Stimulated activated CD4-positive, alpha-beta T cell treated with anti-CD3 and anti-CD28 coated beads, Interleukin-4, amount 100 ng/mL, for 1 hour (primary cell): ENCODE data around the gene FSTL3.
"Not testable (repeated sequence)": the region's sequence is repeated elsewhere in the genome, so short reads cannot be mapped to it uniquely, and the experiment has no call there.

ENCODE experiments used
- DNase-seq: peaks from one replicate; pipeline ENCODE4 v3.0.0-alpha.2; 2020

FSTL3 gene

GRCh38 chr19:676339-677105 lies at the start of gene FSTL3:
Gene FSTL3, plus strand, starts transcription at chr19:676392. Its CDS starts 32 bp downstream, at chr19:676424.
- DNase-seq = no peak

GRCh38 chr19:626566-626965 lies 49.6 kb upstream of the FSTL3 start:
- not testable (repeated sequence) for DNase-seq

- peak; percentile 36 for DNase-seq
Observed at GRCh38 chr19:628168-628567, 48.0 kb upstream of the FSTL3 start.

- not testable (repeated sequence) for DNase-seq
Observed at GRCh38 chr19:629515-629914, 46.7 kb upstream of the FSTL3 start.

GRCh38 chr19:629961-630714 lies 46.1 kb upstream of the FSTL3 start:
- DNase-seq = no peak

- peak; percentile 57 for DNase-seq
Observed at GRCh38 chr19:632579-633067, 43.6 kb upstream of the FSTL3 start.

- peak; percentile 94 for DNase-seq
Observed at GRCh38 chr19:633068-633785, 43.0 kb upstream of the FSTL3 start, which contains the start of gene POLRMT. Gene POLRMT, minus strand, starts transcription at chr19:633537. Its CDS starts 25 bp downstream, at chr19:633512.

- DNase-seq = no peak
Observed at GRCh38 chr19:633786-634639, 42.2 kb upstream of the FSTL3 start.

- DNase-seq = no peak
Observed at GRCh38 chr19:634975-635652, 41.1 kb upstream of the FSTL3 start.

- no peak for DNase-seq
Observed at GRCh38 chr19:638906-639252, 37.3 kb upstream of the FSTL3 start.

- DNase-seq = peak; percentile 96
Observed at GRCh38 chr19:639253-640160, 36.7 kb upstream of the FSTL3 start, which contains the start of gene FGF22. Gene FGF22, plus strand, starts transcription at chr19:639879. Its CDS starts 47 bp downstream, at chr19:639926.

- no peak for DNase-seq
Observed at GRCh38 chr19:640161-640558, 36.0 kb upstream of the FSTL3 start.

- no peak for DNase-seq
Observed at GRCh38 chr19:640606-641189, 35.5 kb upstream of the FSTL3 start.

- no peak for DNase-seq
Observed at GRCh38 chr19:641702-642101, 34.5 kb upstream of the FSTL3 start.

- no peak for DNase-seq
Observed at GRCh38 chr19:642767-643727, 33.1 kb upstream of the FSTL3 start.

- DNase-seq = no peak
Observed at GRCh38 chr19:643736-644135, 32.5 kb upstream of the FSTL3 start.

GRCh38 chr19:644363-644762 lies 31.8 kb upstream of the FSTL3 start:
- DNase-seq = no peak

GRCh38 chr19:644789-645188 lies 31.4 kb upstream of the FSTL3 start:
- no peak for DNase-seq
